Fibroblast of mammary gland (primary cell): ENCODE data around the gene ASXL1.
A peak's percentile ranks its signal among the peaks of the same experiment; 100 is the strongest.

Source experiments
- DNase-seq: peaks from one replicate; pipeline ENCODE4 v3.0.0-alpha.2; 2010; ENCODE audit warnings: low read depth
- H3K4me3 ChIP-seq: 2 replicates; pipeline ENCODE4 v1.5.1; 2011; ENCODE audit warnings: low read depth, mild to moderate bottlenecking, low read length, moderate library complexity; ENCODE audit not compliant: control insufficient read depth
- CTCF ChIP-seq: conservative IDR thresholded peaks from 2 replicates; pipeline ENCODE4 v1.5.1; 2011; ENCODE audit warnings: low read depth, low read length, inconsistent platforms; ENCODE audit not compliant: control insufficient read depth, insufficient read depth

The ASXL1 gene

GRCh38 chr20:32477594-32478512, 119.7 kb downstream of the ASXL1 start:
- DNase-seq: no peak
- TF ChIP-seq CTCF: no peak
- no peak overlapping the region for H3K4me3 ChIP-seq

GRCh38 chr20:32478576-32478975, 120.4 kb downstream of the ASXL1 start:
- DNase-seq: no peak
- no peak overlapping the region for H3K4me3 ChIP-seq
- TF ChIP-seq CTCF: no peak

- DNase-seq: no peak
- TF ChIP-seq CTCF: no peak
Measured at GRCh38 chr20:32479012-32479411, 120.9 kb downstream of the ASXL1 start.

GRCh38 chr20:32479697-32480171, 121.6 kb downstream of the ASXL1 start:
- no peak for TF ChIP-seq CTCF
- no peak overlapping the region for H3K4me3 ChIP-seq
- no peak for DNase-seq

More at GRCh38 chr20:32479012-32479411, 120.9 kb downstream of the ASXL1 start:
- H3K4me3 ChIP-seq: no peak overlapping the region

- TF ChIP-seq CTCF: no peak
- no peak overlapping the region for H3K4me3 ChIP-seq
- DNase-seq: no peak
Measured at GRCh38 chr20:32480371-32481241, 122.5 kb downstream of the ASXL1 start.

GRCh38 chr20:32481311-32482142, 123.4 kb downstream of the ASXL1 start:
- DNase-seq: no peak
- no peak for TF ChIP-seq CTCF
- H3K4me3 ChIP-seq: peak overlapping the region; percentile 60
